Fibroblast of skin of right quadriceps (primary cell): Measurements from ENCODE around the gene TSC22D4.
"Not testable (repeated sequence)": the region's sequence is repeated elsewhere in the genome, so short reads cannot be mapped to it uniquely, and the experiment has no call there.

Experiments used
- DNase-seq: peaks from one replicate; pipeline ENCODE4 v3.0.0-alpha.2; 2013

TSC22D4 gene

GRCh38 chr7:100441641-100442535 is 37.1 kb downstream of the TSC22D4 start:
- DNase-seq = no peak

DNA sequence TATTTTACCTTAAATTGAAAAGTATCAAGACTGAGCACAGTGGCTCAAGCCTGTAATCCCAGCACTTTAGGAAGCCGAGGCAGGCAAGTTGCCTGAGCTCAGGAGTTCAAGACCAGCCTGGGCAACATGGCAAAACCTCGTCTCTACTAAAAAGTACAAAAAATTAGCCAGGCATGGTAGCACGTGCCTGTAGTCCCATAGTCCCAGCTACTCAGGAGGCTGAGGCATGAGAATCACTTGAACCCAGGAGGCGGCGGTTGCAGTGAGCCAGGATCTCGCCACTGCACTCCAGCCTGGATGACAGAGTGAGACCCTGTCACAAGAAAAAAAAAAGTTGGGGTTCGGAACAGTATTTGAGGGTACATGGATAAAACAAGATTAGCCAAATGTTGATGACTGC is 39.8 kb downstream of the TSC22D4 start:
- not testable (repeated sequence) for DNase-seq

DNA sequence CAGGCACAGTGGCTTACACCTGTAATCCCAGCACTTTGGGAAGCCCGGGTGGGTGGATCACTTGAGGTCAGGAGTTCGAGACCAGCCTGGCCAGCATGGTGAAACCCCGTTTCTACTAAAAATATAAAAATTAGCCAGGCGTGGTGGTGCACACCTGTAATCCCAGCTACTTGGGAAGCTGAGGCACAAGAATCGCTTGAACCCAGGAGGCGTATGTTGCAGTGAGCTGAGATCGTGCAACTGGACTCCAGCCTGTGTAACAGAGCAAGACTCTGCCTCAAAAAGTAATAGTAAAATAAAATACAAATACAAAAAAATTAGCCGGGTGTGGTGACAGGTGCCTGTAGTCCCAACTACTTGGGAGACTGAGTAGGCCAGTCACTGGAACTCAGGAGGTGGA is 40.3 kb downstream of the TSC22D4 start:
- not testable (repeated sequence) for DNase-seq

DNA sequence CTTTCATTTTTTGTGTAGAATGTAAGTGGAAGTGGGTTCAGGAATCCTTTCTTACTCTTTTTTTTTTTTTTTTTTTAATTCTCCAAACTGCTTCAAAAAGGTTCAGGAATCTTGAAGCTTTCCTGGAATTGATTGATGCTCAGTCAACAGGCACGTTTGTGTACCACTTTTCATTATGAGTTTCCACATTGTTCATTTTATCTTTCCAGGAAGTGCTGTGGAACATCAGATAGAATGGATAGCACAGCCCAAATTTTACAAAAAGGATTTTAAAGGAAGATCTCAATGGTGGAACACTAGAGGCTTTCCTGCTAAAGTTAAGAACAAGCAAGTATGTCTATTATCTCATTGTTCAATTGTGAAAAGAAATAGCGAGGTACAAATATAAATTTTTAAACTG is 40.8 kb downstream of the TSC22D4 start:
- no peak for DNase-seq

DNA sequence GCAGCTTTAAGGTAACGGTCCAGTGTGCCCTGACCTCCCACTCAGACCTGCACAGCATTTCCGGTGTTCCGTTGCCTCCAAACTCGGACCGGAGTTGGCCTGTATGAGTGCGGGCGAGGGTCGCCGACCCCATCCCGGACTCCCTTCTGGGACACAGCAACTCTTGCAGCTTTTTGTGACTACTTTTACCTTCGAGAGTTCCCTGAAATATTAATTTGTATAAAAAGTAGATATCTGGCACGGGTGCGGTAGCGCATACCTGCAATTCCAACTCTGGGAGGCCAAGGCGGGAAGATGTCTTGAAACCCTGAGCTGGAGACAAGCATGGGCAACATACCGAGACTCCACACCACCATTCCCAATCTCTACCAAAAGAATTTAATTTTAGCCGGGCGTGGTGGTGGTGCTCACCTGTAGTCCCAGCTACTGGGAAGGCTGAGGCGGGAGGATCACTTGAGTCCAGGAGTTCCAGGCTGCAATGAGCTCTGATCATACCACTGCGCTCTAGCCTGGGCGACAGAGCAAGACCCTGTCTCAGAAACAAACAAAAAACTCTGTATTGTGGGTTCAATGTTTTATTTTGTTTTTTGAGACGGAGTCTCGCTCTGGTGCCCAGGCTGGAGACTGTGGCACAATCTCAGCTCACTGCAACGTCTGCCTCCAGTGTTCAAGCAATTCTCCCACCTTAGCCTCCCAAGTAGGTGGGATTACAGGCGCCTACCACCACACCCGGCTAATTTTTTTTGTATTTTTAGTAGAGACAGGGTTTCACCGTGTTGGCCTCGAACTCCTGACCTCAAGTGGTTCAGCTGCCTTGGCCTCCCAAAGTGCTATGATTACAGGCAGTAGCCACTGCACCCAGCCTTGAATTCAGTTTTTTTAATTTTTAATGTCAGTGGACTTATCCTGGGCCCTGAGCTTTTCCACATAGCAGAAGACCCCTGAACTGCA is 41.6 kb downstream of the TSC22D4 start:
- DNase-seq = no peak

DNA sequence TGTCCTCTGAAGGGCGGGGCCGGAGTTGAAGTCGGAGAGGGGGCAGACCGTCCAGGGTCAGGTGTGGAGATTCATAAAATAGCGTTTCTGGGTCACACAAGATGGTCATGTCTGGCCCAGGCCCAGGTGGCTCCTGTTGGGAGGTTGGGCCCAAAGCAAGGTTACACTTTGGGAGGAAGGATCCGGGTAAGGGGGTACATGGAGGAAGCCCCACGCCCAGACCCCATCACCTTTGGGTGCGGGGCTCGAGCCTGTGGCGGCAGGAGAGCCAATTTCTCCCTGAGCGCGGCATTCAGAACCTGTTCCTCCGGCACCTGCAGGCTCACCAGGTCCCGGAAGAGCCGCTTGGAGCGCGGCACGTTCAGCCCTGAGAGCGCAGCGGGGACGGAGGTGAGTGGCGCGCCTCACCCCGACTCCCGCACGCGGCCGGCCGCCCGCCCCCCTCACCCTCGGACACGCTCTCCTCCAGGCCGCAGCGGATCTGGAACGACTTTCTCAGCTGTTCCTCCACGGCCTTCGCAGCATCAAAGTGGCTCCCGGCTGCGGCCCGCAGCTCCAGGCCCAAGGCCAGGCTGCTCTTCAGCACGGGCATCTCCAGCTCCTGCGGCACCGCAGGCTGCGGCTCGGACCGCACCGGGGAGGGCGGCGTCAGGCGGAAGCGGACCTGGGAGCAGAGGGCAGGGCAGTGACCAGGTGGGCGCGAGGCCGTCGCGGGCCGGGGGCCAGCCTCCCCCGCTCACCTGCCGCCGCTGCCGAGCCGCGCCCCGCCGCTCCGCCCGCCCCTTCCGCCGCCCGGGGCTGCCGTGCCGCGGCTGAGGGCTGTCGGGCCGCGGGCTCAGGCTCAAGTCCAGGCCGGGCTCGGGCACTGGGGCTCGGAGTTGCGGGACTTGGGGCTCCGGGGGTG is 43.4 kb downstream of the TSC22D4 start:
- no peak for DNase-seq

DNA sequence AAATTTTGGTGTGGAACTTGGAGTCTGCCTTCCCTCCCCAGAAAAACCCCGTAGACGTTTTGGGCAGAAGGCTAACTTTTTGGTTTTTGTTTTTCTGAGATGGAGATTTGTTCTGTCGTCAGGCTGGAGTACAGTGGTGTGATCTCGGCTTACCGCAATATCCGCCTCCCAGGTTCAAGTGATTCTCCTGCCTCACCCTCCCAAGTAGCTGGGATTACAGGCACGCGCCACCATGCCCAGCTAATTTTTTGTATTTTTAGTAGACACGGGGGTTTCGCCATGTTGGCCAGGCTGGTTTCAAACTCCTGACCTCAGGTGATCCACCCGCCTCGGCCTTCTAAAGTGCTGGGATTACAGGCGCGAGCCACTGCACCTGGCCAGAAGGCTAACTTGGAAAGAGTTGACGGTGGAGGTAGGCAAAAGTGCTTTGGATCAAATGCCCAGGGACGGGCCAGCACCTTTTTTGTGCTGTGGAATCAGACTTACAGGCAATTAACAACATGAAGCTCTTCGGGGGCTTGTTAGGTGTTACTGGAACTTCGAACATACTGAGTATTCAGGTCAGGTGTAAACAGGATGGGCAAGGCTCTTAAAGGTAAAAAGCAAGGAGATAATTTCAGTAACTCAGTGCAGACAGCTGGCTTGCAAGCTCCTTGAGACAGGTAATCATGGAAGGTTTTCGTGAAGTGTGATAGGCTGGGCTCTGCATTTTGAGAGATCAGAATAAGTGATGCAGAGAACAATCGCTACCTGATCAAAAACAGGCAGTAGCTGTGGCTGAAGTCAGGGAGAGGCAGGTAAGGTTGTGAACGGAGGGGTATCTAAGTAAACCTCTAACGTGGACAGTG is 44.5 kb downstream of the TSC22D4 start:
- DNase-seq = no peak

DNA sequence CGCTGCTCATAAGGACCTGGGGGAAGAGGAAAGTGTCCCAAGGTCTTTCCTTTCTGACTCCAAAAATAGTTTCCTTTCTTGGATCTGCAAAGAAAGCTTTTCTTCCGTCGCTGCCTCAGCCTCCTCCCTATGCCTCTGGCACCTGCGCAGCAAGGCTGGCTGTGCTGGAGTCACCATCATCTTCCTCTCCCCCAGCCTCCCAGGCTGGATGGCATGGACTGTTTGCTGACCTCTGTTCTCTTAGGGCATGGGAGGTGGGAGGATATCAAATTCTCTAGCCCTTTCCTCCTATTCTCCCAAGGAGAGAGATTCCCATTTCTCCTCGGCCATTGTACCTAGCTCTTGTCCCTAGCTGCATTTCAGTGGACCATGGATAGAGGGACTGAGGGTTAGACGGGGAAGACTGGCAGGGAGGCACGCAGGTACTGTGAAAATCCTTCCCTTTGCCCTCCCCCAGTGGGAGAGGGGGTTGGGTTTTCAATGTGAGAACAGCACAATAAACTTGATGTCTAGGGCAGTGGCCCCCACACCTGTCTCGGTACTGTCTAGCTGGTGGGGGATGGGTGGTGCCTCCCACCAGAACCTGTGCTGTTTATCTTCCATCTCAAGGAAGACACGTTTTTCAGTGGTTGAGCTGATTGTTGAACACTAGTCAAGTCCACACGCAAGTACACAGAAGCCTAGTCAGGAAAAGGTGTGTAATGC is 45.3 kb downstream of the TSC22D4 start:
- no peak for DNase-seq

DNA sequence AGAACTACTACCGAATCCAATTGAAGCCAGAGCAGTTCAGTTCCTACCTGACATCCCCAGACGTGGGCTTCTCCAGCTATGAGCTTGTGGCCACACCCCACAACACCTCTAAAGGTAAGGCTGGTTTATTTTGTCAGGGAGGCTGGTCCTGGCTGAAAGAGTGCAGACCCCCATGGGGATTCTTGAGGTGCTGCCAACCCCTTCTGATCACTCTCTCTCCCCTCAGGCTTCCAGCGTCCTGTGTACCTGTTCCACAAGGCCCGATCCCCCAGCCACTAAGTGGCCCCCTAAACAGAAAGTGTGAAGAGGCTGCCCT is 45.8 kb downstream of the TSC22D4 start:
- no peak for DNase-seq

DNA sequence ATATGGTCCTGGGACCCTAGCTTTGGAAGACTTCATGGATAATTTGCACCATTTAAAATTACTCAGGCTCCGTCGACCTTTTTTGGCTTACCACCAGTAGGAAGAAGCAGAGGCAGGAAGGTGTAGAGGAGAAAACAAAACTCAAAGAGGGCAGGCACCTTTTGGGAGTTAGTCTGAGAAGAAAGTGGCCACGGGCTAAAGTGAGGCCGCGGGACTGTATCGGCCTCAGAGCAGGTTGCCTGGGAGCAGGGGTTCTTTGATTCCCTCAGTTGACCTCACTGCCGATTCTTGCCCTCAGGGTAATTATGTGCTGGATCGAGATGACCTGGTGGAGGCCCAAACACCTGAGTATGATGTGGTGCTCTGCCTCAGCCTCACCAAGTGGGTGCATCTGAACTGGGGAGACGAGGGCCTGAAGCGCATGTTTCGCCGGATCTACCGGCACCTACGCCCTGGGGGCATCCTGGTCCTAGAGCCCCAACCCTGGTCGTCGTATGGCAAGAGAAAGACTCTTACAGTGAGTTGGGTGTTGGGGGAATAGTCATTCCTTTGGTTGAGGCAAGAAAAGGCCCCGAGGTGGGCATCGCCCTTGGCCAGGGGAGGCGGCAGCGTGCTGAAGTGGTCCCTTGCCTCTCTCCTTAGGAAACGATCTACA is 46.3 kb downstream of the TSC22D4 start:
- no peak for DNase-seq

GRCh38 chr7:100432053-100432452 is 47.0 kb downstream of the TSC22D4 start:
- DNase-seq = no peak

DNA sequence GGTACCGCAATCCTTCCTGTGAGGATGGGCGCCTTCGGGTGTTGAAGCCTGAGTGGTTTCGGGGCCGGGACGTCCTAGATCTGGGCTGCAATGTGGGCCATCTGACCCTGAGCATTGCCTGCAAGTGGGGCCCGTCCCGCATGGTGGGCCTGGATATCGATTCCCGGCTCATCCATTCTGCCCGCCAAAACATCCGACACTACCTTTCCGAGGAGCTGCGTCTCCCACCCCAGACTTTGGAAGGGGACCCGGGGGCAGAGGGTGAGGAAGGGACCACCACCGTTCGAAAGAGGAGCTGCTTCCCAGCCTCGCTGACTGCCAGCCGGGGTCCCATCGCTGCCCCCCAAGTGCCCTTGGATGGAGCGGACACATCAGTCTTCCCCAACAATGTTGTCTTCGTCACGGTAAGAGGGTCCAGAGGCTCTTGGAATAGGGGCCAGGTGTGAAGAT is 47.7 kb downstream of the TSC22D4 start:
- no peak for DNase-seq

DNA sequence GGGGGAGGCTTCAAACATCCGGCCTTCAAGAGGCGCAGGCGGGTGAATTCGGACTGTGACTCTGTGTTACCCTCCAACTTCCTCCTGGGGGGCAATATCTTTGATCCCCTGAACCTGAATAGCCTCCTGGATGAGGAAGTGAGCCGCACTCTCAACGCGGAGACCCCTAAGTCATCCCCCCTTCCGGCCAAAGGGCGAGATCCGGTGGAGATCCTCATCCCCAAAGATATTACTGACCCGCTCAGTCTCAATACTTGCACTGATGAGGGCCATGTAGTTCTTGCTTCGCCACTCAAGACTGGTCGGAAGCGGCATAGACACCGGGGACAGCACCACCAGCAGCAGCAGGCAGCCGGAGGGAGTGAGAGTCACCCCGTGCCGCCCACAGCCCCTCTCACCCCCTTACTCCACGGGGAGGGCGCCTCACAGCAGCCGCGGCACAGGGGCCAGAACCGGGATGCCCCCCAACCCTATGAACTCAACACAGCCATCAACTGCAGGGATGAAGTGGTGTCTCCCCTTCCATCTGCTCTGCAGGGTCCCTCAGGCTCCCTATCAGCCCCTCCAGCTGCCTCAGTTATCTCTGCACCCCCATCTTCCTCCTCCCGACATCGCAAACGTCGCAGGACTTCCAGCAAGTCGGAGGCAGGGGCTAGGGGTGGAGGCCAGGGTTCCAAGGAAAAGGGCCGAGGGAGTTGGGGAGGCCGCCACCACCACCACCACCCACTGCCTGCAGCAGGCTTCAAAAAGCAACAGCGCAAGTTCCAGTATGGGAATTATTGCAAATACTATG is 48.3 kb downstream of the TSC22D4 start:
- DNase-seq = no peak

- peak; percentile 98 for DNase-seq
Observed at GRCh38 chr7:100429637-100430492, 49.1 kb downstream of the TSC22D4 start, which contains the start of gene MEPCE. Gene MEPCE (plus strand): TSS chr7:100429831. CDS start chr7:100430019, 188 bp downstream.

DNA sequence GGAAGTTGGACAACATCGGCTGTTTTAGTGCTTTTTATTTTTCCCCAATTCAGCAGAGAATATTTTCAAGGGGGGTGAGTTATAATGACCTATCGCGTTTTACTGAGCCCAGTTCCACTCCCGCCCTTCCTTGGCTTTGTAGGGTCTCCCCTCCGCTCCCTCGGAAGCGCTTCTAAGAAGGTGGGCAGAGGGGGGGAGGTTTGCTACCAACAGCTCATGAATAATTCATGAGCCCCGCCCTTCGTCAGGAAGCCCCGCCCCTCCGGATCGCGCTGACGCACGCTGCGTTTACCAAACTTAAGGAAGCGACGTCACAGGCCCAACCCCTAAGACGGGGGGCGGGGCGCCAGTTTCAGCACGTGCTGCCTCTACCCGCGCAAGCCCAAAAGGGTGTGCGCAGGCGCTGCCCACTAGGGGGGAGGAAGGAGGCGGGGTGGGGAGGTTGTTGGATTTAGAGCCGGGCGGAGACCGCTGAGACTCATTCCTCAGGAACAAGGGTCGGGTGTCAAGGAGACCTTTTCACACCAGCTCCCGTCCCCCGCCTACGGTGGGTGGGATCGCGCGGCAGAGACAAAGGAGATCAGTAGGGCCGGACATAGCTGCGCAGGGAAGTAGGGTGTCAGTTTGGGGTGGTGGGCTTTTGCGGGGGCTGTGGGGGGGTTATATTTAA is 49.9 kb downstream of the TSC22D4 start:
- DNase-seq = peak; percentile 100

- DNase-seq = peak; percentile 98
Observed at GRCh38 chr7:100428199-100428966, 50.6 kb downstream of the TSC22D4 start, which contains the start of gene ZCWPW1. Gene ZCWPW1 (minus strand): TSS chr7:100428703. CDS start chr7:100420649, 8,054 bp downstream.

DNA sequence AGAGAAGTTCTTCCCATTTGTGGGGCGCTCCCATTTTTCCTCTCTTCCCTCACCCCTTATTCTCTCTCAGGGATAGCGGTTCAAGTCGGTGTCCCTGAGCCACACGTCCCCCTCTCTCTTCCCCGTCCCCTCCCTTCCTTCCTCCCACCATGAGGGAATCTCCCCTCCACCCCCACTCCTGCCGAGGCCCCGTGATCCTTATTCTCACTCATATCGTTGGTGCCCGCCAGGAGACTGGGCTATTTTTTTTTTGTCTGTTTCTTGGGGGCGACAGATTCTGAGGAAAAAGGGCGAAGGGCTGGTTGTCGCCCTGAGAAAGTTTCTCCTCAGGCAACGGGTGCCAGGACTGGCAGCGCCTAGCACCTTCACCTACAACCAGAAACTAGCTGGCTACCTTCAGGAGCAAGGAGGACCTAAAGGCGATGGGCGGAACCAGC is 51.2 kb downstream of the TSC22D4 start:
- DNase-seq = no peak
